CD4-positive, alpha-beta T cell (primary cell): Measurements from ENCODE around the gene PHYHD1. TPM values are rescaled to one million over a fixed set of nuclear protein-coding genes. Genes with fewer than 3 reads are reported as not detected.

Experiments
- ATAC-seq: fragments of 200-7000 bp; cut with Tn5 transposase; one replicate; pipeline ENCODE4 v1.10.0; 2022; ENCODE audit warnings: mild to moderate bottlenecking; ENCODE audit not compliant: poor library complexity
- CTCF ChIA-PET: fragments of 350-600 bp; sonication (Branson Sonifier 250); formaldehyde crosslinking; loops from one replicate; lab custom pipeline; 2021; ENCODE audit warnings: antibody characterized with exemption, inconsistent platforms; lab: Charles Lee
- POLR2A ChIA-PET: fragments of 350-600 bp; sonication (Branson Sonifier 250); formaldehyde crosslinking; loops from one replicate; lab custom pipeline; 2021; ENCODE audit warnings: antibody characterized with exemption, inconsistent platforms; lab: Charles Lee
- DNase-seq, 14 experiments: peaks; one replicate each; pipeline ENCODE4 v3.0.0-alpha.2; 2013 to 2020; ENCODE audit warnings: mixed read lengths in 2 of 14
- H3K27ac ChIP-seq, 2 donors: one replicate each; pipeline versions ENCODE4 v1.5.1 to v1.7.0; 2013; ENCODE audit warnings: low read length in 2 of 2, low read depth in 1 of 2, mild to moderate bottlenecking in 1 of 2
- H3K27me3 ChIP-seq, 2 experiments: 1 replicate in 1 of 2; 2 replicates in 1 of 2; pipeline versions ENCODE4 v1.6.1 to v1.7.0; 2013; ENCODE audit warnings: low read length in 2 of 2, control low read depth in 1 of 2, mild to moderate bottlenecking in 1 of 2, moderate library complexity in 1 of 2; ENCODE audit not compliant: insufficient read depth in 2 of 2, control insufficient read depth in 1 of 2
- H3K36me3 ChIP-seq: one replicate; pipeline ENCODE4 v1.6.1; 2013; ENCODE audit warnings: low read length, control low read depth; ENCODE audit not compliant: insufficient read depth
- H3K4me1 ChIP-seq: one replicate; pipeline ENCODE4 v1.6.1; 2013; ENCODE audit warnings: low read length, control low read depth; ENCODE audit not compliant: insufficient read depth
- H3K4me3 ChIP-seq: one replicate; pipeline ENCODE4 v1.5.1; 2013; ENCODE audit warnings: mild to moderate bottlenecking, low read length, moderate library complexity
- H3K9me3 ChIP-seq, 2 experiments: 1 replicate in 1 of 2; 2 replicates in 1 of 2; pipeline versions ENCODE4 v1.6.1 to v1.7.0; 2013; ENCODE audit warnings: low read length in 2 of 2, mild to moderate bottlenecking in 2 of 2, control low read depth in 1 of 2, moderate library complexity in 1 of 2; ENCODE audit not compliant: control insufficient read depth in 1 of 2, insufficient read depth in 1 of 2
- H3K27ac Mint-ChIP-seq: one replicate; pipeline ENCODE4 v1.8.0; 2020; ENCODE audit warnings: mixed read lengths
- H3K27me3 Mint-ChIP-seq: one replicate; pipeline ENCODE4 v1.8.0; 2021; ENCODE audit warnings: mixed read lengths
- H3K36me3 Mint-ChIP-seq: one replicate; pipeline ENCODE4 v1.8.0; 2021; ENCODE audit warnings: low read depth, mixed read lengths
- H3K4me1 Mint-ChIP-seq: one replicate; pipeline ENCODE4 v1.8.0; 2021; ENCODE audit warnings: low read depth, mixed read lengths
- H3K4me3 Mint-ChIP-seq: one replicate; pipeline ENCODE4 v1.8.0; 2020; ENCODE audit warnings: mild to moderate bottlenecking, mixed read lengths
- H3K9me3 Mint-ChIP-seq: one replicate; pipeline ENCODE4 v1.8.0; 2020; ENCODE audit warnings: mixed read lengths
- intact Hi-C, 2 experiments: fragments of 100-400 bp; cut with DNase I in 1 of 2; cut with micrococcal nuclease in 1 of 2; formaldehyde crosslinking; loops; one replicate each; pipeline versions ENCODE4 v1.15.1 to v1.9.0; 2023 to 2025; cut with DNase I, micrococcal nuclease
- total RNA-seq, 174 experiments: library from RNA in 2 of 174; stranded (reverse) in 2 of 174; gene quantifications; one replicate each; pipeline ENCODE4 v1.2.3 and lab custom pipeline; 2021 to 2026
- TF ChIP-seq, protein P1 (sequence below): fragments of 200-600 bp; IDR thresholded peaks from one replicate; pipeline ENCODE4 v1.8.0; 2022; ENCODE audit warnings: antibody characterized with exemption, mild to moderate bottlenecking

PHYHD1 gene
- total RNA-seq, 2 experiments from 2014 or later = 1.6 to 2.6 TPM

- ChIA-PET POLR2A (no interaction called here), CTCF (interaction anchor here (1.2 kb wide), 1 partner anchor 271 kb away, joined by 3 read pairs; the partner anchor contains the start of gene PKN3)
- Histone ChIP-seq H3K4me3 (no peak overlapping the region), H3K4me1 (no peaks in the 10 kb centered on the region), H3K9me3 (no peaks in the 10 kb centered on the region), H3K27me3 (no peaks in the 10 kb centered on the region), H3K36me3 (peaks cover 87% of the 10 kb centered on the region), H3K27ac (no peak overlapping the region)
- H3K4me3 Mint-ChIP-seq = no peak overlapping the region
- DNase-seq (no peak), ATAC-seq (no peak)
- intact Hi-C loops = no loop called here
- TF ChIP-seq, protein P1, sequence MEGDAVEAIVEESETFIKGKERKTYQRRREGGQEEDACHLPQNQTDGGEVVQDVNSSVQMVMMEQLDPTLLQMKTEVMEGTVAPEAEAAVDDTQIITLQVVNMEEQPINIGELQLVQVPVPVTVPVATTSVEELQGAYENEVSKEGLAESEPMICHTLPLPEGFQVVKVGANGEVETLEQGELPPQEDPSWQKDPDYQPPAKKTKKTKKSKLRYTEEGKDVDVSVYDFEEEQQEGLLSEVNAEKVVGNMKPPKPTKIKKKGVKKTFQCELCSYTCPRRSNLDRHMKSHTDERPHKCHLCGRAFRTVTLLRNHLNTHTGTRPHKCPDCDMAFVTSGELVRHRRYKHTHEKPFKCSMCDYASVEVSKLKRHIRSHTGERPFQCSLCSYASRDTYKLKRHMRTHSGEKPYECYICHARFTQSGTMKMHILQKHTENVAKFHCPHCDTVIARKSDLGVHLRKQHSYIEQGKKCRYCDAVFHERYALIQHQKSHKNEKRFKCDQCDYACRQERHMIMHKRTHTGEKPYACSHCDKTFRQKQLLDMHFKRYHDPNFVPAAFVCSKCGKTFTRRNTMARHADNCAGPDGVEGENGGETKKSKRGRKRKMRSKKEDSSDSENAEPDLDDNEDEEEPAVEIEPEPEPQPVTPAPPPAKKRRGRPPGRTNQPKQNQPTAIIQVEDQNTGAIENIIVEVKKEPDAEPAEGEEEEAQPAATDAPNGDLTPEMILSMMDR = no peak
- no peaks in the 10 kb centered on the region for H3K4me1 Mint-ChIP-seq
- no peaks in the 10 kb centered on the region for H3K27me3 Mint-ChIP-seq
- peaks cover 89% of the 10 kb centered on the region for H3K36me3 Mint-ChIP-seq
- no peak overlapping the region for H3K27ac Mint-ChIP-seq
- no peaks in the 10 kb centered on the region for H3K9me3 Mint-ChIP-seq
Measured at GRCh38 chr9:128972956-128973355, 52.2 kb downstream of the PHYHD1 start.

DNA sequence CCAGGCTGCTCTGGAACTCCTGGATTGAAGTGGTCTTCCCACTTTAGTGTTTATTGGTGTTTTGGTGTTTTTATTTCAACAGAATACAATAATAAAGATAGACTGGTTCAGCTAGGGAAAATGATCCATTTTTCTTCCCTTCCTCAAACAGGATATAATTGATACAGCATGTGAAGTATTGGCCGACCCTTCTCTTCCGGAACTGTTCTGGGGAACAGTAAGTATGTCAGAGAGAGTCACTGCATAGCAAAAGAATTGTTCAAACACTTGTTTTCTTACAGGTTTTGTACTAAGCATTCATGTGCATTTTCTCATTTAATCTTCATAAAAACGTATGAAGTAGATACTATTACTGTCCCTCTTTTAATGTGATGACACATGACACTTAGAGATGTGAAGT lies 58.3 kb downstream of the PHYHD1 start:
- no peak overlapping the region for H3K27ac Mint-ChIP-seq
- Histone ChIP-seq H3K4me1 (no peaks in the 10 kb centered on the region), H3K36me3 (peaks cover 81% of the 10 kb centered on the region), H3K27ac (no peak overlapping the region), H3K9me3 (no peaks in the 10 kb centered on the region), H3K4me3 (no peak overlapping the region), H3K27me3 (no peaks in the 10 kb centered on the region)
- H3K4me1 Mint-ChIP-seq = no peaks in the 10 kb centered on the region
- ATAC-seq (no peak), DNase-seq (no peak)
- ChIA-PET POLR2A (no interaction called here), CTCF (interaction anchor here (0.7 kb wide), 1 partner anchor 40 kb away, joined by 3 read pairs; no protein-coding TSS in a partner anchor)
- TF ChIP-seq, protein P1 = no peak
- no peaks in the 10 kb centered on the region for H3K9me3 Mint-ChIP-seq
- H3K36me3 Mint-ChIP-seq = peaks cover 84% of the 10 kb centered on the region
- no peak overlapping the region for H3K4me3 Mint-ChIP-seq
- H3K27me3 Mint-ChIP-seq = no peaks in the 10 kb centered on the region
- intact Hi-C loops = no loop called here

GRCh38 chr9:128983536-128983935 lies 62.8 kb downstream of the PHYHD1 start:
- H3K36me3 Mint-ChIP-seq = peaks cover 92% of the 10 kb centered on the region
- no peaks in the 10 kb centered on the region for H3K4me1 ChIP-seq
- ATAC-seq (no peak), DNase-seq (no peak)
- CTCF ChIA-PET = no interaction called here
- H3K4me3 Mint-ChIP-seq = no peak overlapping the region
- intact Hi-C loops = no loop called here
- H3K4me1 Mint-ChIP-seq = no peaks in the 10 kb centered on the region
- no peaks in the 10 kb centered on the region for H3K9me3 Mint-ChIP-seq
- H3K27me3 ChIP-seq = no peaks in the 10 kb centered on the region
- H3K27me3 Mint-ChIP-seq = no peaks in the 10 kb centered on the region
- no peak overlapping the region for H3K27ac ChIP-seq
- H3K27ac Mint-ChIP-seq = no peak overlapping the region
- POLR2A ChIA-PET = no interaction called here
- H3K4me3 ChIP-seq = no peak overlapping the region
- TF ChIP-seq, protein P1 = no peak
- no peaks in the 10 kb centered on the region for H3K9me3 ChIP-seq
- peaks cover 93% of the 10 kb centered on the region for H3K36me3 ChIP-seq
